Measurements from ENCODE around the gene NDUFV2.

GRCh38 chr18:9108911-9109310 is 6.4 kb downstream of the NDUFV2 start:
- TF ChIP-seq CTCF (conservative IDR thresholded peaks at IDR 0.05) (no peak), EZH2 (IDR thresholded peaks at IDR 0.05; ENCODE audit: low read depth) (no peak)

Measured in PC-9 (cell line).